Measurements from ENCODE around the gene SH2D1B.

The SH2D1B gene

DNA sequence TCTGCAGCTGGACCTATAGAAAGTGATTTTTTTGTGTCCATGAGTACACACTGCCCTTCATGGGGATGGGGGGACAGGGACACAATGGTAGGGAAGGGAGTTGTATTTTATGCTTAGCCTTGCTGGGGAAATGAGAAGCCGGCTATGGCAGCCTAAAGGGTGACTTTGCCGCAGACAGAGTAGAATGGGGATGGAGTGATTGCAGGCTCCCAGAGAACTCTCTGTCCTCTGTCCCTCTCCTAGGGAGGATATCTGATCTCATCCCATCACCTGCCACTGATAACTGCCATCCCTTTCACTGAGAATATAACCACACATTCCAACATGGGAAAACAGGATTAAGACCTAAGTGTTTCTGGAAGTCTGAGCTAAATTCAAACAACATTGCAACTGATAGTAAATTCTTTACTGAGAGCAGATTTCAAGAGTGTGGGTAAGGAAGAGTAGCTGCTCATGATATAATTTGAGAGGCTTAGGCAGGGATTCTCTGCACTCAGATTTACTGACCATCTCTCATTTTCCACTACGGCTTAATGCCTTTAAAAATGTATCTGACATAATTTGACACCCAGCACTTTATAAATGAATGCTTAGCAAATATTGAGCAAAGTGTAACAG lies 13.9 kb downstream of the SH2D1B start:
- no peak for DNase-seq

DNA sequence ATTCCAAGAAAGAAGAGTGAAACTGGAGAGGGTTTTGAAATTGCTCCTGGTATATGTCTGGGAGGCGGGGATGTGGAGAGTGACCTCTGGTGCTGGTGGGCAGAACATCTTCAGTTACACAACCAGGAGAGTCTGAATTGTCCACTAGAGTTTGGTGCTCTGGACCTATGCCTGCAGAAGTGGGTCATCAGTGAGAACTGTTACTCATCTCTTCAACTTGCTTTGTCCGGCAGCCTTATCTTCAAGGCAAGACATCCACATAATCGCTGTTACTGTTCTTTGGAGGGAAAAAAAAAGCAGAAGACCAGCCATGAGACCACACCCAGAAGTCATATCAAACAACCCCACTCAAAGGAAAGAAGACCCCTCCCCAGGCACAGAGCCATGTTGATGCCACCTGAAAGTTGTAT lies 14.9 kb downstream of the SH2D1B start:
- no peak for DNase-seq

DNA sequence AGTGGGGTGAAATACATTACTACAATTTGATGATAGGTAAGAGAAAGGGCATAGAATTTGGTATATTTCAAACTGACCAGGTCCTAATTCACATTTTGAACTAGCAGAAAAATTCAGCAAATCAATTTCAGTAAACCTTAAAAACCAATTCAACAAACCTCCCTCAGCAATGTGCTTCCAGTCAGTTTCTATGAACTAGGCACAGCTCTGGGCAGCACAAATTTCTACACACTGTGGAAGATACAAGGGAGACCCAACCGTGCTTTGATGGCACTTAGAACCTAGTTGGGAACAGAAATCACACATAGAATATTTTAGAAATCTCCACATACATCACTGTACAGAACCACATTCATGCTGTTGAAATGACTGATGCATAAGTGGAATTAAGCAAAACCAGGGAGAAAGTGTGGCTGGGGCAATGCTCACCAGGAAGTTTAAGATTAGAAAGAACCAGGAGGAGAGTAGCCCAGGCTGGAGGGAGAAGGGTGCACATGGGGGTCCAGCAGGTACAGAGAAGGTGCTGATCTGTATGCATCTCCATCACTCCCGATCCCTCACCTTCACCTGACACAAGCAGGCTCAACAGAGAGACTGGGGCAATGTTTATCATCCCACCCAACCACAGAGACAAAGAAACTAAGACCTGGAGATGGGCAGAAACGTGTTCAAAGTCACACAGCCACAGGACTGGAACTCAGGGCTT lies 15.6 kb downstream of the SH2D1B start:
- DNase-seq = no peak

DNA sequence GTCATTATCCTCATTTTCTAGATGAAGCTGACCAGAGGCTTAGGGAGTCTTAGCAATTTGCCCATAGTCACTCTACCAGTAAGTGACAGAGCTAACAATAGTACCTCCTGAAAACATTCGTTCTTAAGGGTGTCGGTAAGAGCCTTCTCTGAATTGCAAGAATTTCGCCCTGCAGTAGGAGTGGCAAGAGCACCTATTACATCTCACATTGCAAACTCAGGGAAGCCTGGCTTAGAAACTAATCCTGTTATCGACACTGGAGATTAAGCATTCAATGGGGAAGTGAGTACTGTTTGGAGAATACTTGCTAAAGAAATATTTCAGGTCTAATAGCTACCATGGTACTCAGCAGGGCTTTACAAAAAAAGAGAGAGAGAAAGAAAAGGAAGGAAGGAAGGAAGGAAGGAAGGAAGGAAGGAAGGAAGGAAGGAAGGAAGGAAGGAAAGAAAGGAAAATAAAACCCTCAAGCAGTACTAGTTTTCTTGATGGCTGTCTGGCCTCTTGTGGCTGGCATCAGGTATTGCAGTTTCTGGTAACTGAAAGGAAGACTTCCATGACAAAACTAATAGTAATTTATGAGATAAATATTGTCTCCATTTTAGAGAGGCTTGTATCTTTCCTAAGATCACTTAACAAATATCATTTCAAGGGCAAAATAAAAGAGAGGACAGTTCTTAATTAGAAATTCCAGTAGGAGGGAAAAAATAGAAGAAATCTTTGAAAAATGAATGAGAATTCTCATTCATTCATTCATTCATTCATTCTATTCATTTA lies 20.0 kb downstream of the SH2D1B start:
- DNase-seq = peak; percentile 48

DNA sequence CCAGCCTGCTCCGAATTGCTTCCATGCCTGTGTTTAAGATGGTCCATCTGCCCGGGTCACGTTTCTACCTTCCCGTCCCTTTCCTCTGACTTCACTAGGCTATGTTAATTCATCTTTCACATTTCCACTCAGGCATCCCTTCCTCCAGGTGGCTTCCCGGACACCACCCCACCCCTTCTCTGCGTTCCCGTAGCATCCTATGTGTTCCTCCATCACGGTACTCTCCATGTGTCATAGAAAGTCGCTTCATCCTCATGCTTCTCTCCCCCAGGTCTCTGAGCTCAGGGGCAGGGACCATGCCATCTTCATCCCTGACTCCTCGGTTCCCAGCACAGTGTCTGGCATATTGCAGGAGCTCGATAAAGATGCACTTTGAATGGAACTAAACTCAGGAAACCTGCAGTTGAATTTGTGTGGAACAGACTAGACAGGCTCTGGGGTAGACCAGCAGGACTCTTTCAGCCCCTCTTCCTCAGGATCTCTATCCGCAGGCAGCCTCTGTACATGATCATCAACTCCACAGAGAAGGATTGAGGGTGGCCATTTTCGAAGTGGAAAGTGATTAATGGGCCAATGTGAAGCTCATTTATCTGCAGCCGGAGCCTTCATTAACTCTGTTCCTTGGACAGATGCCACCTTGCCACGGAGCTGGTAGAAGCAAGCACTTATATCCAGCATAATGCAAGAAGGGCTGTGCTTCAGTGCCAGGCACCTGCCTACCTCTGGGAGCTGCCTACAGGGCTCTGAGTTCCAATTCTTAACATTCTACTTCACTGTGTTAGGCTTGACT lies 21.3 kb downstream of the SH2D1B start:
- no peak for DNase-seq

DNA sequence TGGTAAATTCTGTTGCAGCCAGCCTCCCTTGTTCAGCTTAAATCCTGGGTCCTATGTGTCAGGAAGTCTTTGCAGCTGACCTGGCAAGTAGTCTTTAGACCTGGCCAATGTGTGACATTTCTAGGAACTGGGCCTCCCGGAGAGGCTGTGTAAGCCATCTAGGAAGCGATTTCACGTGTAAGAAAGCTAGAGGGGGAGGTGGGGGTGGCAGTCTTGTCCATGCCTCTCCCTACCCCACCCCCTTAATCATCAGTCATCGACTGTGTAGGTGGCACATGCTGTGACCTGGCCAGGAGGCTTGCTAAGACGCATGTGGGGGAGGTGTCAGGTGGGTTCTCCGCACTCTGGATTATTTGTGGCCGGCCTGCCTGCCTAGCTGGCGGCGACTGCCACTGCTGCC lies 22.0 kb downstream of the SH2D1B start:
- no peak for DNase-seq

DNA sequence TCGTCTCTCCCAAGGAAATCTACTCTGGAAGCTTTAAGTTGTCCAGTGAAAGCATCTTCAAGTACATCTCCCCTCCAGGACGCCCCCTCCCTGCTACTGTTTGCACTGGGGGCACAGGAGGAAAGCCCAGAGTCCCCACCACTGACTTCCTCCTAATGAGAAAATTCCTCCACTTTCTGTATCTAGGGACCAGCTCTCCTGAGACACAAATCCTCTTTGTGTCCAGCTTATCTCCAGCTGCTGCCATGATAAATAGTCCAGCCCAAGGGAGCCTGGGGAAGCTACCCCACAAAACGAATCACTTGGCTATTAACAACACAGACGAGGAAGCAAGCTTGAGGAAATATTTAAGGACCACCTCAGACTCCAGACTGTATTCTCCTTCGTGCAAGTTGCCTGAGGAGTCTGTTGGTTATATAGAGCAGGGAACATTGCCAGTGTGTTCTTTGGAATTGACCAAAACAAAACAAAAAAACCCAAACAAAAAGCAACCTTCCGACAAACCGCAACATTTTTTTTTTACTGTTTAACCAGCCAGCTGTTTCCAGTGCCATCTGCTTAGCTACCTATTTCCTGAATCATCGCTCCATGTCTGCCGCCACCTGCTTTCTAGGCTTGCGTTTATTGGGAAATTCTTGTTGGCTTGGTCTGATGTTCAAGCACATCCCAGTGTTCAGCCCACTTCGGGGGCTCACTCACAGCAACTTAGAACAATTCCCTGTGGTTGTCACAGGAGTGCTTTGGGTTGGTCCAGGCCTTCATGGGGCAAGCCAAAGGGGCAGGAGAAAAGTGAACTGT lies 22.7 kb downstream of the SH2D1B start:
- peak; percentile 80 for DNase-seq

DNA sequence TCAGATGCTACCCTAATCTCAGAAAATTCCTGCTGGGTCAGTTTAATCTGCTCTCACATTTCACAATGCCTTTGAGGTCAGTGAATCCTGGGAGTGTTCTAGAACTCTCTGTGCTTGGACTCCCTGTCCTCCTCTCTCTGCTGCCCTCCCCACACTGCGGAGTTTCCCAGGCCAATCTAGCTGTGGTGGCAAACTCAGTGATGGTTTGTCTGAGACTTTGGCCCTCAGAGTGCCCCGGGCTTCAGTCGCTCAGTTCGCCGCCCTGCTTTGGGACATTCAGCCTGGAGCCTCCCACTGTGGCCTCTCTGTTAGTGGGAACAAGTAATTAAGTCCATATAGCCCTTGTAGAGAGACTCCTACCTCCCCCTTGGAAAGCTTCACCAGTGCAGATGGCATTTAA lies 23.3 kb downstream of the SH2D1B start:
- DNase-seq = no peak

DNA sequence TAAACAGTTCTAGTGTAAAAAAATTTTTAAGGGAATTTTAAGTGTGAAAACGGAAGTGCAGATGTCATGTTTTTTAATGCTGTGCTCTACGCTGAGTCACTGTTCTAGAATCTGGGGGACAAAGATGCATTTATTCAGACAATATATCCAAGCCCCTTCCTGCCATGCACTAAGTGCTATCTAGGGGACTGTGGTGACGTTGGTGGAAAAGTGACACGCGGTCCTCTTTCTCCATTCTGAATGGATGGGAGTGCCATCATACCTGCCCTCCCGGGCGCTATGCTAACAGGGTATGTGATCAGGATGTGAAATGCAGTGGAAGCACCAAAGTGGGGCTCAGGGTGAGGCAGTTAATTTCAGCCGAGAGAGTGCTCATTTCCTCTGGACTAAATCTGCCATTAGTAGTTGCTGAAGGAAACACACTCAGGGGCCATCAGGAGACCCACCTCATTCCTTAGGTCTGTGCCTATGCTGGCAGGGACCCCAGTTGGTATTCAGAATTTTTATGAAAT lies 23.8 kb downstream of the SH2D1B start:
- no peak for DNase-seq

DNA sequence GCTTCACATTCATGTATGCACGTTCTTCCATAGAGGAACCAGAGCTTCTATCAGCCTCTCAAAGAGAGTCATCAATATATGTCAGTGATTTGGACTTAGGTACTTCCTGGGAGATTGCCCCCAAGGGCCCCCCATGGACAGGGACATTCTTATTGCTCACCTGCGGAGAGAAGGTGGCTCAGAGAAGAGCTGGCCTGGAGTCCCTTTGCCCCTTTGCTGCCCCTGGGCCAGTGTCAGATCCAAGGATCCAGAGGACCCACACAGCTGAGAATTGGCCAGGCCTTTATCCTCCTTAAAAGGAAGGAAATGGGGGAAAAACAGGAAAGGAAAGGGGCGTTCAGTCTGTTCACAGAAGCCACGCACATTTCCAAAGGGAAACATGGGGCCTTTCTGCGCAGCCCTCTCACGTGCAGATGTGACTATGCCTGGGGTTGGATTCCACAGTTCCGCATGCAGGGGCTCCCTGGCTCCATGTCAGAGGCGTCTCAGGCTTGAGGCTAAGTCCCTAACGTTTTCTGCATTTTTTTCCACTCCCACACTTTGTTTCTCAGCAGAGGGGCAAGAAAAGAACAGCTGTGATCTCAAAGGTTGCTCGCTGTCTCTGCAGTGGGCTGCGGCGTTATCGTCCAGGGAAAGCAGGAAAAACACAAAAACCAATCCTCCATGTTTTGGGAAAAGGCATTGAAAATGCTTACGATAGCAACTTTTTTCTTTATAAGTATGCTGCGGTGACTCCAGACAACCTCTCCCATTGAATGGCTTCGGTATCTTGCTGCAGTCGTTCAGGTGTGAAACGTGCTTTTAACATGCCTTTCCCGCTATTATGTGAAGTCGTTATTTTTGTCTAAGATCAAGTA lies 24.5 kb downstream of the SH2D1B start:
- DNase-seq = no peak

DNA sequence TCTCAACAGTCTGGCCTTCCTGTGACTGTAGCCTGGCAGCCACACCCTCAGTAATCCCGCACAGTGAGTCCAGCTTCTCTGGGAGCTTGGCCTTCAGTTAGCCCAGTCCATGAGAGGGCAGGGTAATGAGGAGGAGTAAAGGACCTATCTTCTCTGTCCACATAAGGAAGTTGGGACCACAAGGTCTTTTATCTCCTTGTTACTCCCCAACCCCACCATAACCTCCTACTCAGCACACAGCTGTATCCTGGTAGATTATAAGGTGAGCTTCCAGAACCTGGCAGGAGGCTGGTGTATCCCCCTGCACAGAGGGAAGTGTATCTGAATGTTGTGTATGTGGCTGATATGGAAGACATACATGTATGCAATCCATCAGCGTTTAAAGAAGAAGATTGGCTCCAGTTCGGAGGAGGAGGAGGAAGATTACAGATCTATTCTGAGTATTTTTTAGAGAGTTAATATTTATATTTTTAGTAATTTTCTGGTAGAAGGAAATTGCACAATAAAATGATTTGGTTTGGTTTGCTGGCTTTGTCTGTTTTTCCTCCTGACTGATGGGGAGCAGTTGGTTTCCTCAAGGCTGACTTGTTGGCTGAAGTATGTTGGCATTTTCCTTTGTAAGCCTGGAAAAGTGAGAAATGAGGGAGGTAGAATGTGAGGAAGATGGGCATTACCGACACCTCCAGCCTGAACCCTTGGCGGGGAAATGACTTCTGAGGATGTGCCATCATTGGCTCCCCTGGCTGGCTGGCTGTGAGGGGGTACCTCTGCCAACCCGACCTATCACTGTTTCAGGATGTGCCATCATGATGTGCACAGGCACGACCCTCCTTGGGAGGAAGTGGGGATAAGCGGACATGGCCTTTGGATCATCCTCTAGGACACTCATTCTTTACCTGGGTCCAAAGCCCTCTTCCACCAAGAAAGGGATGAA lies 25.4 kb downstream of the SH2D1B start:
- DNase-seq = no peak

DNA sequence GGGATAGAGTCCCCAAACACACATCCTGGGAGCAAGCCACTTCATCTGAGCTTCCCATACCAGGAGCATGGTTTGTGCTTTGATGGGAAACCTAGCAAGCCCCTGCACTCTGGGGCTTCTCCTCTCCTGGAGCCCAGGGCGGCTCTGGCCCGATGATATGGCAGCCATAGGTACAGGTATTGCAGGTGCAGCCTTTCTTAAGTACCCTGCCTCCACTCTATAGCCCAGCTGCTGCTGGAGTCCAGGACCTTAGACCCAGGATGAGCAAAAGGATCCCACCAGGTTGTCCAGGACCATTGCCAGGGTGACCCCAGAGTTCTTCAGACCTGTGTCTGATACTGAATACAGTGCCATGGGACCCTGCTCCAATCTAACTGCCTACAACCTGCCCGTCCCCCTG lies 26.2 kb downstream of the SH2D1B start:
- DNase-seq = no peak

DNA sequence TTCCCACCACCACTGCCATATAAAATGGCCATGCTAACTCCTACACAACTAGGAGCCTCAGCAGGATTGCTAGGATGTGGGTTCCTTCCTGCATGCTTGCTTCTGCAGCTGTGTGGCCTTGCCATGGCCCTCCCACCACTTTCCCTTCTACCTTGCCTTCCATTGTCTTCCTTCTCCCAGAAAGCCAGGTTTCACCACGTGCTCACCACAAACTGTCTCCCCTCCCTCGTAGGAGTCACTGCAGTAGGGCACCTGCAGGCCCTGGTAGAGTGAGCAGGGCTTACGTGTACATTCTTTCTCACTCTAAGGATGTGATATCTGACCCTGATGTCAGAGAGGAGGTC lies 26.7 kb downstream of the SH2D1B start:
- DNase-seq = no peak

DNA sequence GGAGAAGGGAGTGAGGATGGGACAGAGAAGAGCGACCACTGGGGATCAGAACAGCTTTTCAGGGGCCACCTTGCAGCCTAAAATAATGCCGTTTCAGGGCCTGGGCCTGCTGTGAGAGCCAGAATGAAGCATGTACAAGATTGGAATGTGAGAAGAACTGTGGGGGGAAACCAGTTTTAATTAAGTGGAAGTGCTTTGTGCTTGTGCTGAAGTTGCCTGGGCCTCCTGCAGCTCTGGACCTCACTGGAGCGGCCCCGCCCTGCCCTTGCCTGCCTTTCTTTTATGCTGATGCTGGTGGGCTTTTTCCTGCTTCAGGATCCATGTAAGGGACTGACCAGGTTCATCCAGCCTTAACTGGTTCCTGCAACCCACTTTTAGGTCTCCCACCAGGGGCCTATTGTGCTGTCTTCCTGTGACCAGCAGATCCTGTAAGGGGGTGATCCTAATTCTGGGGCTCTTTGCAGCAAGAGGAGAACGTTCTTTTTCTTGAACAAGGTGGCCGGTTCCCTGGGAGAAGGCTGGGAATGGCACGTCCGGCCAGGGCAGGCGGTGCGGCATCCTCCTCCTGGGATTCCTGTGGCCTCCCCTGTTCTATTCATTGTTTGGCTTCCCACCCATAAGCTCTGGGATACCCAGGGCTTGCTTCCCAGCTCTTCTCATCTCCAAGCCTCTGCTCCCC lies 27.2 kb downstream of the SH2D1B start:
- no peak for DNase-seq

DNA sequence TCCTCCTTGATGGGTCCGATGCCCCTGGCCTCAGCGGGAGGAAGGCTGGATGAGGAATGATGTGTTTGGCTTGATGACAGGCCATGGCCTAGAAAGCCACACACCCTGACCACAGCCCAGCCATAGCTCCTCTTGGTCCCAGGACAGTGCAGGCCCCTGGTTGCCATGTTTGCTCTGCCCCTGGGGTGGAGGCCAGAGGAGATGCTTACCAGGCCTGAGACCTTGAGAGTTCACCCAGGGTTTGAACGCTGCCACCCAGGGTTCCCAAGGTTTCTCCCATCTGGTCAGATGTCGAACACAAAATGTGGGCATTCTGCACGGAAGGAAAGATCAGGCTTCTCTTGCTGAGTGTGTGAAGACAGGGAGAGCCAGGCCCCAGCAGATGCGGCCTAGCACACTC lies 27.8 kb downstream of the SH2D1B start:
- DNase-seq = no peak

DNA sequence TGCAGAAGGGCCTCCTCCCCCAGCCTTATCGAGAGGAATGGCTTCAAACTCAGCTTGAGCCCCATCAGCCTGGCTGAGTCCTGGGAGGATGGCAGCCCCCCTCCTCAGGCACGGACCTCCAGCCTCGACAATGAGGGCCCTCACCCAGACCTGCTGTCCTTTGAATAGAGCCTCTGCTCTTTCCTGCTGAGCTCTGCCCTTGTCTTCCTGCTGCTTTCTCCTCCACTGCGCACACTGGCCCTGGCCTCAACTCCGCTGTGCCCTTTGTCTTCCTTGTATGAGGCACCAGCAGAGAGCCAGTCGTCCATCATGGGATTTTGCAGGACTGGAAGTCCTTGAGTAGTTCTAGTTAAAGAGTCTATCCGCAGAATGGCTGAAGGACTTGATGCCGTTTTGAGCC lies 28.4 kb downstream of the SH2D1B start:
- DNase-seq = no peak

DNA sequence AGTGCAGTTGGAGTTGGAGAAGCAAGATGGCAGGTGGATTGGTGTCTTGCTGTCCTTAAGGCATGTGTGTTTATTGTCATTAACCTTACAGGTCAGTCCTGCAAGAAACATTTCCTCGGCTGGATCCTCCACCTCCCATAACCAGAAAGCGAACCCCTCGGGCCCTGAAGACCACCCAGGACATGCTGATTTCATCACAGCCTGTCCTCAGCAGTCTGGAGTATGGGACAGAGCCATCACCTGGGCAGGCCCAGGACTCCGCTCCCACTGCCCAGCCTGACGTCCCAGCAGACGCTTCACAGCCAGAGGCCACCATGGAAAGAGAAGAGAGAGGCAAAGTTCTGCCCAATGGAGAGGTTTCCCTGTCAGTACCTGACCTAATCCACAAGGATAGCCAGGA lies 28.8 kb downstream of the SH2D1B start:
- no peak for DNase-seq

DNA sequence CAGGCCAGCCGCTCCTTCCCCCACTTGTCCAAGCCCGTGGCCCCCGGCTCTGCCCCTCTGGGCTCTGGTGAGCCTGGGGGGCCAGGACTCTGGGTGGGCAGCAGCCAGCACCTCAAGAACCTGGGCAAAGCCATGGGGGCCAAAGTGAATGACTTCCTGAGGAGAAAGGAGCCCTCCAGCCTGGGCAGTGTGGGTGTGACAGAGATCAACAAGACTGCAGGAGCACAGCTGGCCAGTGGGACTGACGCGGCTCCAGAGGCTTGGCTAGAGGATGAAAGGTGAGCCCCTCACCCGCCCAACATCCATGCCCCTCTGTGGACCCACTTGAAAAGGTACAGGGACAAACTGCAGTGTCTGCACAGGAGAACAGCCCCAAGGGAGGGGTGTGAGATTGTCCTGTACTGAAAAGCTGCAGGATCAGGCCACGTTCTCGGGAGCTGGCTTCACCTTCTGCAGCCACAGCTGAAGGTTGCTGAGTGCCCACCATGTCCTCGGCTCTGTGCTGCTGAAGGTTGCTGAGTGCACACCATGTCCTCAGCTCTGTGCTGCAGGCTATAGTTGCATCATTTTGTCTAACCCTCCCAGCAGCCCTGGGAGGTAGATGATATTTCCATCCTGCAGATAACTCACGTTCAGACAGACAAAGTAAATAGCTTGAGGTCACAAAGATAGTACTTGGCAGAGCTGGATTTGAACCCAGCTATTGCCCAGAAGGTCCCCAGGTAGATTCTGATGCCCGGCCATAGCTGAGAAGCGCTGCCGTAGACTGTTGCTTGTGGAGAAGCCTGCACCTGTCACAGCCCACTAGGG lies 29.8 kb downstream of the SH2D1B start:
- no peak for DNase-seq

DNA sequence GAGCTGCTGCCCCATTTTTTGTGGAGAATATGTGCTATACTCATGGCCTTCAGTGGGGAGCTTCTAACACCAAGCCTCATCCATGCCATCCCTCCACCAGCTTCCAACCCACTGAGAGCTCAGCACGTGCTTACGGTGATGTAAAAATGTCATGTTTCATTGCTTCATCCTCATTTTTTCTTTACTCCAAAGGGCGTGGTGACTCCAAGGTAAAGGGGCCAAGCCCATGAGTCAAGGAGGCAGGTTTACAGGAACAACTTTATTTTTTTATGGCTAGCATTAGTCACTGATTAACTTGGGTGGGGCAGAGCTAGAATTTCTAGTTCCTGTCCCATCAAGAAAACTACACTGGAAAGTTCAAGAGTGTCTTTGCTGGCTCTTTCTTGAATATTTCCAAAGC lies 30.6 kb downstream of the SH2D1B start, which contains the start of gene C1orf226:
Gene C1orf226, plus strand, starts transcription at position 346 of the 400 bp plus-strand sequence. CDS start 174 bp downstream, outside the sequence.
- DNase-seq = no peak

Data from kidney glomerular epithelial cell (primary cell).